Cerebellar cortex (tissue), 1 donor: Measurements from ENCODE around the gene SLC22A3.
"Not testable (repeated sequence)": the region's sequence is repeated elsewhere in the genome, so short reads cannot be mapped to it uniquely, and the experiment has no call there.

Experiments used
- DNase-seq: peaks from one replicate; pipeline ENCODE4 v3.0.0-alpha.2; 2015; ENCODE audit warnings: low spot score

Gene SLC22A3

GRCh38 chr6:160447350-160447749 is 99.2 kb downstream of the SLC22A3 start:
- DNase-seq: no peak

DNA sequence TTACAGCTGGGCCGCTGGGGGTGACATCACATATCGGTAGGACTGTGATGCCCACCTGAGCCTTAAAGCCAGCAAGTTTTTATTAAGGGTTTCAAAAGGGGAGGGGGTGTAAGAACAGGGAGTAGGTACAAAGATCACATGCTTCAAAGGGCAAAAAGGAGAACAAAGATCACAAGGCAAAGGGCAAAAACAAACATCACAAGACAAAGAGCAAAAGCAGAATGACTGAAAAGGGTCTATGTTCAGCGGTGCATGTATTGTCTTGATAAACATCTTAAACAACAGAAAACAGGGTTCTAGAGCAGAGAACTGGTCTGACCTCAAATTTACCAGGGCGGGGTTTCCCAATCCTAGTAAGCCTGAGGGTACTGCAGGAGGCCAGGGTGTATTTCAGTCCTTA is 101.6 kb downstream of the SLC22A3 start:
- not testable (repeated sequence) for DNase-seq

DNA sequence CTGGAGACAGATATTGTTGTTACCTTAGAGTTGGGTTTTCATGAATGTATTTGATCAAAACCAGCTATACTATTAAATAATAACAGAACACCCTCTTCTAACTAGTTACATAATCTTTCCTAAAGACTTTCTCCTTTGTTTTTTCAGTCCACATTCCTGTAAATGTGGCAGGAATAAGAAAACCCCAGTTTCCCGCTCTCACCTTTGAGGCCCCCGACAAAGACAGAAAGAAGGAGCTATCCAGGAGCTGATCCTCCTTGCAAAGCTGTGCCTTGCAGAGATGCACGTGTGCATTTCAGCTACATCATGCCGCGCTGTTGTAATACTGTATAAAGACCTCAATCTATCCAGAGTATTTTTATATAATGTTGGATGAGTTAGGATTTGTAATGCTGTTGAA is 102.7 kb downstream of the SLC22A3 start:
- DNase-seq: no peak

DNA sequence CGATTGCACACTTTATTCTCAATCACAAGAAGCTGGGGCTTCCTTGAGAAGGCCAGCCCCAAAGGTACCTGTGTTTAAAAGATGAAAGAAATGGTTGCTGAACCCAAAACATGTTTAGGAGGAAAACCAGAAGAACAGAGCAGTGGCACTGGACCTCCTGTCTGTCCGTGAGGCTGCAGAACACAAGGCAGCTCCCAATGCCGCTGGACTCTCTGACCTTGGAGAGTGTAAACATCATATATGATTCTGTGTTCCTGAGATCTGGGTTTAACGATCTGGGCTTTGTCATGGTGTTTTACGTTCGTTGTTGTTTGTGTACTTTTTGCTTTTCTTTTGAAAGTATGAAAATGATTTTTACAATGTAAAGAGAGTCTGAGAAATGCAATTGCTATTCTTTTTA is 106.1 kb downstream of the SLC22A3 start:
- DNase-seq: no peak

DNA sequence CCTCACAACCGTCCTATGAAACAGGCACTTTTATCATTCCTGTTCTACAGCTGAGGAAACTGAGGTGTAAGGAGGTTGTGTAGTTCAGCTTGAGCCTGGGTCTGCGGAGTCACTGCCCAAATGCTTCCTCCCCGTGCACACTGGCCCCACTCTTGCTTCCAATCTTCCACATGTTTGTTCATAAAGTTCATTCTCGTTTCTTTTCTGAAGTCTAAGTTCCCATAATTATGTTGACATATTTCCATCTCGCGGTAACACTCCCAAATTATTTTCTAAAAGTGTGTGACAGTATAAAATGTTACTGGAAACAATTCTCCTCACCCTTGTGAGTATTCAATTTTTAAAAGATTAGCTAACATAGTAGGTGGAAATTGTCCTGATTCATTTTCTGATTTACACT is 106.9 kb downstream of the SLC22A3 start:
- DNase-seq: no peak

DNA sequence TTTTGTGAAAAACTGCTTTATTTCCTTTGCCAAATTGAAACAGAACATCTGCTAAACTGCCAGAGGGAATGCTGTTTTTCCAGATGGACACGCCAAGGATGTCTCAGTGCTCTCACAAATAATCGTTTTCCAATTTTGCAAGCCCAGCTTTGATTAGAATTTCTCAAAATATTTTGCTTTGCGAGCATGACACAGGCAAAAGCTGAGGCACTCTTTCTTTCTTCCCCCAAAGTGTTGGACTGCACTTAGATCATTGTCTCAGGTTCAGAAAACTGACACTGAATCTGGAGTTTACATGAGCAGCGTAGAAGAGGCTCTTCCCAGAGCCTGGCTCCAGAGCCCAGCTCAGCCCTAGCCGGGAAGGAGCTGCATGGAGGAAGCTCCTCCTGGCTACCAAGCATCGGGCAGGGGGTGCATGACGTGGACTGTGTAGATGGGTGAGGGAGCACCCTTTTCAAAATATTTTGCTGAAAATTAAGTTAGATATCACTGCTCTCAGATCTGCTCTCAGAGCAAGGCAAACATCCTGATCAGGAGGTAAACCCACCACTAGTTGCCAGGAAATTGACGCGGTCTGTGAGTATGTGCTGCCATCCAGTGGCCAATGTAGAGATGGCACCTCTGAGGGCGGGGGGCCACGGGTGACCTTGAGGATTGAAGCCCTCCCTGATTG is 107.5 kb downstream of the SLC22A3 start:
- DNase-seq: peak; percentile 34

DNA sequence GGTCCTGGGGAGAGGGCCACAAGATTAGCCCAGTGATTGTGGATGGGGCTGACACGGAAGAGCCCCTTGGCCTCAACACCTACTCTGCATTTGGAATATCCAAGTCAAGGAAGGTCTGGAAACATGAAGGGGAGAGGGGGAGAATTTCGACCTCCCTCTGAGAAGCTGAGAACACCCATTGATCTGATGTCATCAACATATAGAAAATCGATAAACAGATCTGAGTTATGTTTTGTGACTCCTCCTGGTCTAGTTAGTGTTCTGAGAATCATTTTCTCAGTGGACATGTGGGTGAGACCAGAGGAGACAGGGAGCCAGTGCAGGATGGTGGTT is 108.0 kb downstream of the SLC22A3 start:
- no peak for DNase-seq

- DNase-seq: no peak
These were observed 109.6 kb downstream of the SLC22A3 start for GRCh38 chr6:160457823-160458222.

GRCh38 chr6:160461641-160462040 is 113.5 kb downstream of the SLC22A3 start:
- no peak for DNase-seq

DNA sequence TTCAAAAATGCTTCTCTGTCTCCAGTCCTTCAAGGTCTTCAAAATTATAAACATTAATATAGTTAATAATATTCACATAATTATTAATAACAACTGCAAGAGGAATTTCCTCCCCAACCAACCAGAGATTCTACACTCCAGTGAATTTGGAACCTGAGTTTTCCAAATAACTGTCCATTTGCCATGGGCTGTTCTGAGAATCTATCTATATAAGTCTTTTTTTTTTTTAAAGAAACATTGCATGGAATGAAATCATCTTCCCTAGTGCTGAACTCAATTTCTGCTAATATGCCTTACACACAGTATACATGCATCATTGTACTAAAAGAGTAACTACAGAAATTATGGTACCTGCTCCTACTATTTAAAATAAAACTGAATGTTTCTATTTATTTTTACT is 113.9 kb downstream of the SLC22A3 start:
- DNase-seq: no peak

DNA sequence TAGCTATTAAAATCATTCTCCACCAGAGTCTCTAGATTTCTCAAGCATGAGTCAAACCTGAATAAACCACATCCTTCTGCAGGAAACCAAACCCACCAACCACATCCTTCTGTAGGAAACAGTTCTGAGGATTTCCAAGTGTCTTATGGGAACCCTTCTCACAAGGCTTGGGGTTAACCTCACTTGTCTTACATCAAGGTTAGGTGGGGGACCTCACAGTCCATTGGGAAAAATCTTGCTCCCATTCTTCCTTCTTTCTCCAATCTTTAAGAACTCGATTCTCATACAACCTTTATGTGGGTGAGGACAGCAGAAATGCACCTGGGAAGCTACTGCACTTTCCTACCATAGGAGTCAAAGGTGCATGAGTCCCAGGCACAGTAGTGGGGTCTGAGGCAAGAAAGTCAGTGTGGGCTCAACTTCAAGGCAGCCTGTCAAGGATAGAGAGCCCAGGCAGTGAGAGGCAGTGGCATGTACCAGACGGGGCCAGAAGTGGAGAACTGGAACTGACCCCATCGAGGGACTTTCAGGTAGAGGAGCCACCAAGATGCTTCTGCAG is 114.5 kb downstream of the SLC22A3 start:
- DNase-seq: no peak

DNA sequence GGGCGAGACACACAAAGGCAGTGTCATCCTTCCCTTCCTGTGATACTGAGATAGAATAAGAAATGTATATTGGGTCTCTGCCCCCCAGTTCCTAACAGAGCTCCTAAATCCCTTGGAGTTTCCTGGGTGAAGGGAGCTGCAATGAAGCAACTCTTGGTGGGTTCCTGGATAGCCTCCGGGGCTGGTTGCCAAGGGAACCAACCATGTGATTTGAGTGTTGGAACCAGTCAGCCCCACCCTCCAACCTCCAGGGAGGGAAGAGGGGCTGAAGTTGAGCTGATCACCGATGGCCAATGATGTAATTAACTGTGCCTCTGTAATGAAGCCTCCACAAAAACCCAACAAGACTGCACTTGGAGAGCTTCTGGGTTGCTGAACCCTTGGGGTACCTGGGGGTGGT is 116.6 kb downstream of the SLC22A3 start:
- DNase-seq: no peak

GRCh38 chr6:160467261-160467871 is 119.2 kb downstream of the SLC22A3 start:
- not testable (repeated sequence) for DNase-seq

- DNase-seq: no peak
These were observed 121.0 kb downstream of the SLC22A3 start for GRCh38 chr6:160469153-160469552.

- not testable (repeated sequence) for DNase-seq
These were observed 127.9 kb downstream of the SLC22A3 start for GRCh38 chr6:160476056-160476455.

- DNase-seq: not testable (repeated sequence)
These were observed 128.9 kb downstream of the SLC22A3 start for GRCh38 chr6:160477072-160477471.

GRCh38 chr6:160477901-160478300 is 129.7 kb downstream of the SLC22A3 start:
- DNase-seq: no peak

DNA sequence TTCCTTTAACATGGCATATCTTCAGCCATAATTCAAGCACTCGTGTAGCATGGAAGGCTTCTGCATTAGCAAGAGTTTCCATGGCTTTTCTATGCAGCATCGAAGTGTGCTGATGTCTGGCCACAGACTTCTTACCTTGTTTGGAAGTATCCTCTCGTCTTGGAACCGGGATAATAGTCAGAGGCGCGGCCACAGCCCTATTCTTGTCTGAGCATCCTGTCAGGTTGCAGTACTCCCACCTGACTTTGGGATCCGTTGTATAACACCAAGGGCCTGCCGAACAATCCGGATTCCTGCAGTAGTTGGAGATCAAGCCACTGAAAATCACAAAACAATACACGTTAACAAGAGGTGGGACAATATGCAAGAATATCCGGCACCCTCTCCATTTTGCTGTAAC is 138.9 kb downstream of the SLC22A3 start:
- no peak for DNase-seq

GRCh38 chr6:160489091-160489490 is 140.9 kb downstream of the SLC22A3 start:
- DNase-seq: no peak

DNA sequence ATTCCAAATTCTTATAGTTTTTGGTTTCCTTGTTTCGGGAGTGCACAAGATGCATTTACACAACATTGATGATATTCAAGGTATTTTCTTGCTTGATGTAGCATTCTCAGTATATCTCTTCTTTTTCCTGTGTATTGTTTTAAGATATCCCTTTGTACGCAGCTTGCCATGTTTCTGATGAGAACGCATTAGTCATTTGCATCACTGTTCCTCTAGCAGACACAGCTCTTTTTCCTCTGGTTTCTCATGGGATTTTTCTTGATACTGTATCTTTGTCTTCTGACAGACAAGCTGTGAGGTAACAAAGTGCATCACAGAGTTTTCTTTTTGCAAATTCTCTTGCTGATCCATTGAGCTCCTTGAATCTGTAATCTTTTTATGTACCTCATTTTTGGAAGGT is 146.4 kb downstream of the SLC22A3 start:
- DNase-seq: no peak

GRCh38 chr6:160500639-160501038 is 152.5 kb downstream of the SLC22A3 start:
- no peak for DNase-seq
